Stimulated activated CD4-positive, alpha-beta T cell treated with anti-CD3 and anti-CD28 coated beads, TNF-alpha, amount 100 ng/mL, for 4 hours (primary cell): ENCODE data around the gene UNC79.
"Not testable (repeated sequence)": the region's sequence is repeated elsewhere in the genome, so short reads cannot be mapped to it uniquely, and the experiment has no call there.

Experiments used
- DNase-seq, 3 experiments: peaks; one replicate each; pipeline ENCODE4 v3.0.0-alpha.2; 2020; ENCODE audit warnings: low read depth in 3 of 3

UNC79 gene

DNA sequence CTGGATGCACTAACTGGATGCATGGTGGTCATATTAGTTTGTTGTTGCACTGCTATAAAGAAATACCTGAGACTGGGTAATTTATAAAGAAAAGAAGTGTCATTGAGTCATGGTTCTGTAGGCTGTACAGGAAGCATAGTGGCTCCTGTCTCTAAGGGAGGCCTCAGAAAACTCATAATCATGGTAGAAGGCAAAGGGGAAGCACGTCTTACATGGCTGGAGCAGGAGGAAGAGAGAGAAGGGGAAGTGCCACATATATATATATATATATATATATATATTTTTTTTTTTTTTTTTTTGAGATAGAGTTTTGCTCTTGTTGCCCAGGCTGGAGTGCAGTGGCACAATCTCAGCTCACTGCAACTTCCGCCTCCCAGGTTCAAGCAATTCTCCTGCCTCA, 62.9 kb downstream of the UNC79 start:
- DNase-seq: not testable (repeated sequence)

DNA sequence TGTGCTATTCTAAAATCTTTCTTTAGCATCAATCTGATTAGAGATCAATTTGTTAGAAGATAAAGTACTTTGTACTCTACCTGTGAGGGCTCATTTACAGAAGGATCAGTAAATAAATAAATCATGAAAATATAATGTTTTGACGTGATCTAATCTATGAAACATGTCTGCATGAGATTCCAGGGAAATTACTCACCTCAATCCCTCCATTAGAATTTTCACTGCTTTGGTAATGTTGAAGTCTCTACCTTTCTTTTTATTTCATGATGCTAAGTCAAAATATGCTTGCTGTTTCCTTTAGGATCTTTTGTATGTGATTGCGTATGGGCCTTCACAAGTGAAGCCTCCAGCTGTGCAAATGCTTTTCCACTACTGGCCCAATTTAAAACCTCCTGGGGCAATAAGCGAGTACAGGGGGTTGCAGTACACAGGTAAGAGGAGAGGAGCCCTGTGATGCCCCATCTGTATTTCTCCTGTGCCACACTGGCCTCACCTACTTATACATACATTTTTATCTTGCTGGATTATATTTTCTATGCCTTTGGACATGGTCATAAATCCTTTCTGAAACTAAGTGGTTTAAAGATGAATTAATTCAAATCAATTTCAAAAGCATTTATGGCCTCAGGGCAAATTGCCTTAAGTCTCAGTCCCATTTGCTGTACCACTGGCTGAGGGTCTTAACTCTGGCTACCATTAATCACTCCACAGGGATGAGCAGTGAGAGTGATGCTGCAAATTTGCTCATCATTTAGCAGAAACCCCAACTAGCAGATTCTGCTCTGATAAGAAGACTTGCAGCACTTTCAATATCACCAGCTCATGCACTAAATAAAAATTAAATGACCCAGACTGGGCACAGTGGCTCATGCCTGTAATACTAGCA, 66.4 kb downstream of the UNC79 start:
- DNase-seq: no peak

DNA sequence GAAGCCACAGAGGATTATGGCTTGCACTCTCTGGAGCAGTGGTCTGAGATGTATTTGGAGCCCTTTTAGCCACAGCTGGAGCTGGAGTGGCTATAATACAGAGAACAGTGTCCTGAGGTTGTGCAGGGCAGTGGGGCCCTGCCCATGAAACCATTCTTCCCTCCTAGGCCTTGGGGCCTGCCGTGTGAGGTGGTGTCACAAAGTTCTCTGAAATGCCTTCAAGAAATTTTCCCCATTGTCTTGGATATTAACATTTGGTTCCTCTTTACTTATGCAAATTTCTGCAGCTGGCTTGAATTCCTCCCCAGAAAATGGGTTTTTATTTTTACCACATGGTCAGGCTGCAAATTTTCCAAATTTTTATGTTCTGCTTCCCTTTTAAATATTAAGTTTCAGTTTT, 79.3 kb downstream of the UNC79 start:
- no peak for DNase-seq

DNA sequence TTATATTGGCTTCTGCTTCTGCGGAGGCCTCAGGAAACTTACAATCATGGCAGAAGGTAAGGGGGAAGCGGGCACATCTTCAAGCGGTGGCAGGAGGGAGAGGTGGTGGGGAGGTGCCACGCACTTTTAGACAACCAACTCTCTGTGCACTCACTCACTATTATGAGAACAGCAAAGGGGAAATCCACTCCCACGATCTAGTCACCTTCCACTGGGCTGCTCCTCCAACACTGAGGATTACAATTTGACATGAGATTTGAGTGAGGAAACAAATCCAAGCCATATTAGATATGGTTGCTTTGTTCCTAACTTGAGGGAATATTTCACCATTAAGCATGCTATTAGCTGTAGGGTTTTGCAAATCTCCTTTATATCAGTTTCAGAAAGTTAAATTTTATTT, 80.3 kb downstream of the UNC79 start:
- no peak for DNase-seq

DNA sequence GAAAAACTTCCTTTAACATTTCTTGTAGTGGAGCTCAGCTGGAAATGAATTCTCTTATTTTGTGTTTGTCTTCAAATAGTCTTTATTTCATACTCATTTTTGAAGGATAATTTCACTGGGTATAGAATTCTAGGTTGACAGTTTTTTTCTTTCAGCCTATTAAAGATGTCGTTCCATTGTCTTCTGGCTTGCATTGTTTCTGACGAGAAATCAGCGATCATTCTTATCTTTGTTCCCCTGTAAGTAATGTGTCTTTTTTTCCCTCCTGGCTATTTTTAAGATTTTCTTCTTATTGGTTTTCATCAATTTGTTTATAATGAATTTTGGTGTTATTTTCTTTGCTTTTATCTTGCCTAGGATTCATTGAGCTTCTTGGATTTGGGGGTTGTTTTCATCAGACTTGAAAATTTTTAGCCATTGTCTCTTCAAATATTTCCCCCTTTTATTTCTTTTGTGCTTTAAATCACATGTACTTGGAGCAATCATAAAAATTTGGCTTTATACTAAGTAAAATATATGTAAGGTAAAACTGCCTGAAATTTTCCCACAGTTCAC, 89.4 kb downstream of the UNC79 start:
- DNase-seq: no peak

DNA sequence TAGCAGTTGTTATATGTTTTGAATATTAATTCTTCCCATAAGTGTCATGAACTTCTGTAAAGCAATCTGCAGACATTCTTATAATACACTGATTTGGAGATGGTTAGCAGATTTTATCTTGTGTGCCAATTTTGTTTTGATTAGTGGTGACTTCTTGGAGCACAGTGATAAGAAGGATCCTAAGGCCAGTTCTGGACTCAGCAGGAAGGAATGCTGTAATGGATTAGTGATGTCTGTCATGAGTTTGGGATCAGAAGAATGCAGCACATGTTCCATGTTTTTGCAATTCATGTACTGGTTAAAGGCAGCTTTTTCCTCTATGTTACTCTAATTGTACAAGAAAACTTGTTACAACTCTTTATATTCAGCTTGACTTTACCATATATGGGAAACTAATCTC, 91.5 kb downstream of the UNC79 start:
- no peak for DNase-seq

DNA sequence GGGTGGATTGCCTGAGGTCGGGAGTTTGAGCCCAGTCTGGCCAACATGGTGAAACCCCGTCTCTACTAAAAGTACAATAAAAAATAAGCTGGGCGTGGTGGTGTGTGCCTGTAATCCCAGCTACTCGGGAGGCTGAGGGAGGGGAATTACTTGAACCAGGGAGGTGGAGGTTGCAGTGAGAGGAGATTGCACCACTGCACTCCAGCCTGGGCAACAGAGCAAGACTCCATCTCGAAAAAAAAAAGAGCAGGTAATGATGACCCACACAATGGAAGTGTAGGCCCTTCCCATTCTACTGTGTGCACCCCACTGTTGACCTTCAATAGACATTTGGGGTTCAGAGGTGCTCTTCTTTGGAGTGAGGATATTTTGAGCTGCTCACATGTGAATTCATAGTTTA, 94.5 kb downstream of the UNC79 start:
- DNase-seq: not testable (repeated sequence)

DNA sequence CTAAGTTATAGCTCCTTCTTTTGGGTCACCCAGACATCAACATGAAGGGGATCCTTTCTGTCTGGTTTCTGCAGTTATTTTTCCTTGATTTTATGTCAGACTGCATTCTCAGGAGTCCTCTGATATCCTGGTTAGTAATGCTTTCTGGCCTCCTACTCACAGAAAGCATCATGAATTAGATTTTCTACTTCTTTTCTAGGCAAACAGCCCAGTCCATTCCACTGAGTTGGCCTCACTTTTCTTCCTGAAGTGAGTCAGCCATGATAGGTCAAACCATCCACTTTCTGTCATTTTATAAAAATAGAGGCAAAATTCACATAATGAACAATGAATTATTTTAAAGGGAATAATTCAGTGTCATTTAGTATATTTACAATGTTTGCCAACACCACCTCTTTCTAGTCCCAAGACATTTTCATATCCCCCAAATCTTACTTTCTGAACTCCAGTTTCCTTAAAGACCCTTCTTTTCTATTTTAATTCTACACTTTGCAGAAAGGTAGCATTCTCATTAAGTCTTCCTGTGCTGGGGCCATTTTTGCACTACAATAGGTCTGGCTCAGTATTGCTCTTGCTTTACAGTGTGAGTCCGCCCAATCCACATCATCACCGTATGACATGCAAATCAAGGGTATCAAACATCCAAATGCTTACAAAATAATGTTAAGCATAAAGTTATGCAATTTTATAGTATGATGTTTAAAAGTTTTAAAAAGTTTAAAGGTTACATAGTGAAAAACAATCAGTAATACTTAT, 95.1 kb downstream of the UNC79 start:
- no peak for DNase-seq

DNA sequence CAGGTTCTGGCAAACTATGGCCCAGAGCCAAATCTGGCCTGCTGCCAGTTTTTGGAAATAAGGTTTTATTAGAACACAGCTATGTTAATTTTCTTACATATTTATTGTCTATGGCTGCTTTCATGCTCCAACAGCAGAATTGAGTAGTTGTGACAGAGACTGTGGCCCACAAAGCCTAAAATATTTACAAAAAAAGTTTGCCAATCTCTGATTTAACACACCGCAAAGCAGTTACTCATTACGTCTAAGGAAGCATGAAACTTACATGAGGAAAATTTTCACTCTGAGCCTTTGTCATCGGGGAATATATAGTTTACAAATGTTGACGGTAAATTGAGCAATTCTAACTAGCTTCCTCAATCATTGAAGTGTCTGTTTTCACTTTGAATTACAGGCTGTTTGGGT, 96.5 kb downstream of the UNC79 start:
- no peak for DNase-seq

DNA sequence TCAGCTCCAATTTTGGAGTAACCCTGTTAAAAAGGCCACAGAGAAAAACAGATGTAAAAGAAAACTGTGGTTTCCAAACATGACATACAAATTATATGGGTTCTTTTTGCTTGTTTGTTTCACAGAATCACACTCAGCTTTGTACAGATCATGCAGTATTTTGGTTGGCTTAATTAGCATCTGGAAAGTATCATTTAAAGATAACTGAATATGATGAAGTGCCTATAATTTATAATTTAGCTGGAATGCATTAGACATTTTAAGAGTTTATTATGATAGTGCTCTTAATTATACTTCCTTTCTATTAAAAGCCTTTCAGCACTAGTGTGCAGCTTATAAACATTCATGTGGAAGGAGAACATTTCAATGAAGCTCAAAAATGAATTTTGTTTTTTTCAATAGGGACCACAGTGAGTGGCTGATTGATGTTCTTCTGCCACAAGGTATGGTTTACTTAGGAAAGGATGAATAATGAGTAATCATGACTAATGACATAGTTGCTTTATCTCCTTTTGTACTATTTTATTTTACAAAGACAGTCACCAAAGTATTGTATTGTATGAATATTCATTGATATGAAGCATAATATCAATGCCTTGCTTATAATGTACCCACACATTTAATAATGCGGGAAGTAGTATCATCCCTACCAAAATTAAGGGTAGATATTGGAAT, 98.3 kb downstream of the UNC79 start:
- no peak for DNase-seq

DNA sequence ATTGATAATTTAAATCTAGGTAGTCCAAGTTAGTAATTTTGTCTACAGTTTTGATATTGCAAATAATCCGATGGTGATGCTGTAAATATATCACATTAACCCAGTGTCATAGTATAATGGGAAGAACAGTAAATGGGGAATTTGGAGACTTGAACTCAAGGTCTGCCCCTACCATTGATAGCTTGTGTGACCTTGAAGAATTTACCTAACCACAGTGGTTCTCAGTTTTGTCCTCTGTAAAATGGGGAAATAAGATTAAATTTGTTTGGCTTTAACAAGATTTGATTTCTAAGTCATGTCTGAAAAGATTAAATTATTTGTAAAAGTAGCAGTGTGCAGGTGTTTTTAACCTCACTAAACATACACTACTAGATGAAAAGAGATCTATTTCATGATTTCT, 100.9 kb downstream of the UNC79 start:
- DNase-seq: no peak

DNA sequence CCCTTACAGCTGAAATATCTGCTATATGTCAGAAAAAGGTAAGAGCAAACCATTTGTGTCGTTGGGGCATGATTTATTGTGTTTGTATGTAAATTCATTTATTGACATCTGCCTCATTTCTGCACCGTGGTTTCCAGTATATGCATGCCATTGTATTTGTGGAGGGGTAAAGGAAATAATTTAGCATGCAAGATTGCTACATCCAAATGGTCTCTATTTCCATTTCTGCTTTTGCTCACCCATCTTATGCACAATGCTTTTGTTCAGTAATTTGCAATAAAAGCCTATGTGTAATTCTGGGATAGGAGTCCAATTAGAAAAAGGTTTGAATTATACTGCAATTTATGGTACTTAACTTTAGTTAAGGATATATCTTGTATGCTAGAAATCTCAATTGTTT, 101.8 kb downstream of the UNC79 start:
- no peak for DNase-seq

DNA sequence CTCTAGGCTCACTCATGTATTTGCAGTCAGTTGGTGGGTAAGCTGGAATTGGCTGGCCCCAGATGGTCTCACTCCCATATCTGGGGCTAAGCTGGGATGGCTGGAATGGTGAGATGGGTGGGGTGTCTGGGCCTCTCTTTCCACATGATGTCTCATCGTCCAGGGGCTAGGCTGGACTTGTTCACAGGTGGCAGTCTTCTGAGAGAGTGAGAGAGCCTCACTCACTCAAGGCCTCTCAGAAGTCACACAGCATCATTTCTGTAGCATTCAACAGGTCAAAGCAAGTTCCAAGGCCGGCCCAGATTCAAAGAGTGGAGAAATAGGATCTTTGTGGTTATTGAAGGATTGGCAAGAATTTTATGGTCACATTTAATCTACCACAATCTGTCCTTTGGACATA, 102.7 kb downstream of the UNC79 start:
- no peak for DNase-seq

DNA sequence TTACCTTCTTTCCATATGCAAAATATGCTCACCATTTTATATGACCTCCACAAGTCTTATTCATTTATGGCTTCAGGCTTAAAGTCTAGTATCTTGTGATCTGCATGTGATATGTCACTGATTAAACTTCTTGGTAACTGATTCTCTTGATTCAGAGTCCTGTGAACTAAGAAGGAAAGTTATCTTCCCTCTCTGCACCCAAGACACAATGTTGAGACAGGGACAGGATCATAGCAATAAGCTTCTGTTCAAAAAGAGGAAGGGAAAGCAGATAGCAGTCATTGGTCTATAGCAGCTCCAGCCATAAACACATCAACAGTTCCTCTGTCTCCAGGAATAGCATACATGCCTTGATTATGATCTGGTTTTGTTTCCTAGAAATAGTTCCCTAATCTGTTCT, 103.1 kb downstream of the UNC79 start:
- no peak for DNase-seq

DNA sequence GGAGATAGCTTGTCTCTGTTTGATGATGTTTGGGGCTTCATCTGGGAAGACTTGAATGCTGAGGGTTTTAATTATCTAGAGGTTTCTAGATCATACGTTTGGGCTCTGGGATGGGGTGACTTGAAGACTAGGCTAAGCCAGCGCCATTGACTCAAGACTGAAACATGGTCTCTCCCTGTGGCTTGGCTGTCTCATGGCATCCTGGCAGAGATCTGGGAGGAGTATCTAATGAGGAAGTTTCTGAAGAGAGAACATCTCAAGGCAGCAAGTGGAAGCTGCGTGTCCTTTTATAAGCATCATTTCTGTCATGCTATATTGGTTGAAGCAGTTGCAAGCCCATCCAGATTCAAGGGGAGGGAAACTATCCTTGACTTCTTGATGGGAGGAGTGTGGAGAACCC, 104.8 kb downstream of the UNC79 start:
- DNase-seq: no peak

DNA sequence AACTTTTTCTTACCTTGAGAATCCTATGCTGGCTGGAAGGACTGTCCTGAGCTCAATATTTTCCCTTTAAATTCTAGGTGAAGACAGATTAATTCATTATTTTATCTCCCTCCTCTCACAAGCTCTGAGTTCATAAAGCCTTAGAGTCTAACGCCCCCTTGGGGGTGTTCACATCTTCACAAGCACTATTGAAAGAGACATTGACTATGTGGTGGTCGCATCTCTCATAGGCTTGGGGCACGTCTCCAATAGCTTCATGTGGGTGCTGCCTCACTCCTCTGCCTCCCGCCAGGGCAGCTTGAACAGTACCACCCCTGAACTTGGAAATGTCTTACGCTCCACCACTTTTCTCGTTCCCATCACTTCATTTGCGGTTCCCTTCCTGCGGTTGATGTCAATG, 106.2 kb downstream of the UNC79 start:
- DNase-seq: no peak

DNA sequence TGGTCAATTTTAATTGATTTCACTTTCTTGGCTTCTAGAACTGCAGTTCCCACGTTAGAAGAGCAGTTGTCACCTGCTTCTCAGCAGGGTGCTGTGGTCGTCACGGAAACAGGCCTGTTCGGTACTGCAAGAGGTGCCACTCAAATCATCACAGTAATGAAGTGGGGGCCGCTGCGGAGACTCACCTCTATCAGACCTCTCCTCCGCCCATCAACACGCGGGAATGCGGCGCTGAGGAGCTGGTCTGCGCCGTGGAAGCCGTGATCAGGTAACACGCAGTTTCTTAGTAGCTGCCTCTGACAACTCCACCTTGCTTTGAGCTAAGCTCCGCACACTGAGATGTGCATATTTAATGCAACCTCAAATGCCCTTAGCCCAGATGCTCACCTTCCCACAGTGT, 107.2 kb downstream of the UNC79 start:
- no peak for DNase-seq

DNA sequence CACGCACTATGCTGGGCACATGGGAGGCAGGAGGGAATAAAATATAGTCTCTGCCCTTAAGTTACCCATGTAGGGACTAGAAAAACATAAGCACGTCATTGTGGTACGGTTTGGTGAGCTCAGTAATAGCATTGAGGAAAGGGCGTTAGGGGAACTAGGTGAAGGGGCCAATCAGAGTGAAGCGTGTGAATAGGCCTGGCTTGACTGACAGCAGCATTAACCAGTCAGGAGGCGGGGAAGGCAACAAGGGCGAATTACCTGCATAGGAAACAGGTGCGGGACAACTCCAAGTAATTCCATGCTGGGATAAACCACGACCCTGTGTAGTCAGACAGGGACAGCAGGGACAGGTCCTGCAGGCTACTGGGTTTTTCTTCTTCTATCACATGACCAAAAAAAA, 107.7 kb downstream of the UNC79 start:
- no peak for DNase-seq

DNA sequence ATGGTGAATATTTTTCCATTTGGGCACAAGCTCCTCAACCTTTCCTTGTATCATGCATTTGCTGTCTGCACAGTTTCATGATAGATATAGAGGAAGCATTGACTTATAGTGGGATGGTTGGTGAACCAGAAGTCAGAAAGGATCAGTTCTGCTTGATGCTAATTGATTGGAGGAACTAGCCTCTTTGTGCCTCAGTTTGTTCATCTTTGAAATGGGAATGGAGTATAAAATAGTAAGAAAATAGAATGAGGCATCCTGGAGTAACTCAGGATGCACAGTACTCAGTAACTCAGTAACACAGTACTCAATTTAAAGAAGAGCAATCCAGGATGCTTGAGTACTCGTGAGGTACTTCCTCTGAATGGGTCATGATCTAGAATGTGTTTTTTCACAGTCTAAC, 109.5 kb downstream of the UNC79 start:
- DNase-seq: no peak

DNA sequence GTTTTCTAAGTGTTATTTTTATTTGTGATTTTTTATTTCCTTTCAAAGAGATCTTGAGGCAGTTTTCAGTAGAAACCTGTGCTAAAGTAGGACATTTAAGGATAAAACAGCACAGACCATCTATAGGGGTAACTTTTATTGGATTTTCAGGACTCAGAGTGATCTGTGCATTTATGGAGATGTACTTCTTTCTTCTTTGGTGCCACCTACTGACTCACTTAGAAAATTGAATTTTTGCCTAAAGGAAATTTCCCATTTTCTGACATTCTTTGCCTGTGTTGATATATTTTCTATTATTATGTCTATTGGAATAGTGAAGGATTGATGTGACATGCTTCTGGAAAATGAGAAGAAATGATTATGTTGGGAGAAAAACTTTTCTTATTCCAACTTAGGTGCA, 113.0 kb downstream of the UNC79 start:
- no peak for DNase-seq

DNA sequence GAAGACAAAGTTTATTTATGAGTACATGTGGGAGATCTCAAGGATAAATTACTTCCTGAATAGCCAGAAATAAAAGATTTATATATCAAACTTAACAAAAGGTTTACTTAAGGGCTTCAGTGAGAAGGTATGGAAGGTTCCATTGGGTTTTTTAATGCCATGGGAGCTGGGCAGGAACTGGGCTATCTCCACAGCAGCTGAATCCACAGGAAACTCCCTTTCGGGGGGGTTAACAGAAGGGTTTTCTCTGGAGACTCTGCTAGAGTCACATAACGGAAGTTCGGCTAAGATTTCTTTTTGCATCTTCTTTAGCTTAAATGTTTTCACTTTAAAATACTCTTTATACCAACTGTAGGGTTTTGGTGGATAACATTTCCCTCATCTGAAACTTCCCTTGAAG, 113.5 kb downstream of the UNC79 start:
- DNase-seq: no peak

DNA sequence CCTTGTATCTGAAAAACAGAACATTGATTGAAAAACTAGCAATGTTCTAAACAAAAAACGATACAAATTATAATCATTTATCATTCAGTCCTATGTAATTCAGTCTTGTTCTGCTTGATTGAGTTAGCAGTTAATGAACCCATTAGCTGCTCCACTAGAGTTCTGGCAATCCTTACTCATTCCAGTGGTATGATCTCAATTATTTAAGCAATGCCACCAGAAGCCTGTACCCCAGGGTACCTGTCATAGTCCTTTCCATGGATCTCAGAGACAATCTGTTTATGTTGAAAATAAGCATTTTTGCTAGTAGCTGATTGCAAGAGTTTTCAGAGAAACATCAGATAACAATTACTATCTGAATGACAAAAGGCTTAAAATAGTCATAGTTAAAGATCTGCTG, 115.9 kb downstream of the UNC79 start:
- DNase-seq: no peak
